CD4-positive, alpha-beta T cell treated with Interleukin-10 for 1 hour (primary cell): ENCODE measurements around the gene CDH1.
"Not testable (repeated sequence)": the region's sequence is repeated elsewhere in the genome, so short reads cannot be mapped to it uniquely, and the experiment has no call there.

Source experiments
- DNase-seq: peaks from one replicate; pipeline ENCODE4 v3.0.0-alpha.2; 2020

The CDH1 gene

GRCh38 chr16:68793401-68793857 lies 56.3 kb downstream of the CDH1 start:
- no peak for DNase-seq

- DNase-seq, result no peak
Measured at GRCh38 chr16:68798398-68798797, 61.3 kb downstream of the CDH1 start.

GRCh38 chr16:68800257-68800875 lies 63.3 kb downstream of the CDH1 start:
- peak; percentile 54 for DNase-seq

GRCh38 chr16:68802190-68802589 lies 65.1 kb downstream of the CDH1 start:
- DNase-seq, result no peak

GRCh38 chr16:68806422-68806821 lies 69.3 kb downstream of the CDH1 start:
- no peak for DNase-seq

- no peak for DNase-seq
Measured at GRCh38 chr16:68806981-68807380, 69.9 kb downstream of the CDH1 start.

GRCh38 chr16:68814516-68814915 lies 77.4 kb downstream of the CDH1 start:
- no peak for DNase-seq

- no peak for DNase-seq
Measured at GRCh38 chr16:68823401-68824135, 86.5 kb downstream of the CDH1 start.

- DNase-seq, result no peak
Measured at GRCh38 chr16:68825427-68825826, 88.3 kb downstream of the CDH1 start.

GRCh38 chr16:68826652-68827051 lies 89.6 kb downstream of the CDH1 start:
- DNase-seq, result no peak

- no peak for DNase-seq
Measured at GRCh38 chr16:68833251-68833650, 96.2 kb downstream of the CDH1 start.

- DNase-seq, result no peak
Measured at GRCh38 chr16:68834550-68834949, 97.5 kb downstream of the CDH1 start.

- no peak for DNase-seq
Measured at GRCh38 chr16:68835970-68836369, 98.9 kb downstream of the CDH1 start.

- DNase-seq, result no peak
Measured at GRCh38 chr16:68839831-68840230, 102.7 kb downstream of the CDH1 start.

GRCh38 chr16:68842964-68843481 lies 105.9 kb downstream of the CDH1 start:
- DNase-seq, result not testable (repeated sequence)

- DNase-seq, result peak; percentile 94
Measured at GRCh38 chr16:68843482-68844210, 106.6 kb downstream of the CDH1 start, which contains the start of gene TANGO6. Gene TANGO6, plus strand, starts transcription at chr16:68843531. Its CDS starts 87 bp downstream, at chr16:68843618.

- no peak for DNase-seq
Measured at GRCh38 chr16:68844211-68844564, 107.1 kb downstream of the CDH1 start.

- no peak for DNase-seq
Measured at GRCh38 chr16:68848786-68849185, 111.7 kb downstream of the CDH1 start.

GRCh38 chr16:68850481-68850880 lies 113.4 kb downstream of the CDH1 start:
- DNase-seq, result no peak

- DNase-seq, result no peak
Measured at GRCh38 chr16:68851601-68852000, 114.5 kb downstream of the CDH1 start.

- no peak for DNase-seq
Measured at GRCh38 chr16:68857479-68857878, 120.4 kb downstream of the CDH1 start.

GRCh38 chr16:68859828-68860227 lies 122.7 kb downstream of the CDH1 start:
- DNase-seq, result no peak
